Neural cell (in vitro differentiated cells): Measurements from ENCODE around the gene ACSS2. TPM values are rescaled to one million over a fixed set of nuclear protein-coding genes. Genes with fewer than 3 reads are reported as not detected.

Experiments used
- H2AFZ ChIP-seq: fragments of 200-600, 300-800 bp; sonication (generic), shearing (Covaris generic); 2 replicates; pipeline ENCODE4 v1.6.0; 2014; ENCODE audit warnings: low read depth, mild to moderate bottlenecking, antibody characterized with exemption, low read length, moderate library complexity
- H3F3A ChIP-seq: fragments of 200-600 bp; shearing (Covaris generic); 2 replicates; pipeline ENCODE4 v1.6.1; 2016; ENCODE audit warnings: mild to moderate bottlenecking, moderate library complexity, mixed read lengths, antibody characterized with exemption, low read length; ENCODE audit not compliant: insufficient read depth, poor library complexity, severe bottlenecking
- H3K27ac ChIP-seq: fragments of 200-600, 300-800 bp; sonication (generic), shearing (Covaris generic); 2 replicates; pipeline ENCODE4 v1.5.1; 2014; ENCODE audit warnings: mild to moderate bottlenecking, low read length, moderate library complexity
- H3K27me3 ChIP-seq: fragments of 300-800, 200-600 bp; sonication (generic), shearing (Covaris generic); 2 replicates; pipeline ENCODE4 v1.6.0; 2014; ENCODE audit warnings: mild to moderate bottlenecking, low read depth, low read length, moderate library complexity; ENCODE audit not compliant: insufficient read depth
- H3K36me3 ChIP-seq: fragments of 300-800, 200-600 bp; sonication (generic), shearing (Covaris generic); 2 replicates; pipeline ENCODE4 v1.5.1; 2014; ENCODE audit warnings: mild to moderate bottlenecking, antibody characterized with exemption, low read length, moderate library complexity; ENCODE audit not compliant: insufficient read depth
- H3K4me2 ChIP-seq: fragments of 300-800, 200-600 bp; sonication (generic), shearing (Covaris generic); 2 replicates; pipeline ENCODE4 v1.6.0; 2014; ENCODE audit warnings: mild to moderate bottlenecking, low read length
- H3K4me3 ChIP-seq: fragments of 300-800, 200-600 bp; sonication (generic), shearing (Covaris generic); 2 replicates; pipeline ENCODE4 v1.5.1; 2014; ENCODE audit warnings: mild to moderate bottlenecking, low read length, moderate library complexity
- H3K79me2 ChIP-seq: fragments of 200-600 bp; shearing (Covaris generic); replicated peaks from 2 replicates; pipeline ENCODE4 v1.6.0; 2014; ENCODE audit warnings: mild to moderate bottlenecking, low read length, moderate library complexity; ENCODE audit not compliant: insufficient read depth
- H3K9ac ChIP-seq: fragments of 300-800, 200-600 bp; sonication (generic), shearing (Covaris generic); 2 replicates; pipeline ENCODE4 v1.6.1; 2016; ENCODE audit warnings: mild to moderate bottlenecking, low read length, mixed read lengths
- H3K9me2 ChIP-seq: fragments of 200-600 bp; shearing (Covaris generic); 2 replicates; pipeline ENCODE4 v1.6.1; 2016; ENCODE audit warnings: mild to moderate bottlenecking, low read length, mixed read lengths; ENCODE audit not compliant: insufficient read depth
- H3K9me3 ChIP-seq: fragments of 200-600, 300-800 bp; sonication (generic), shearing (Covaris generic); 2 replicates; pipeline ENCODE4 v1.6.1; 2016; ENCODE audit warnings: mild to moderate bottlenecking, mixed run types, low read length, moderate library complexity, mixed read lengths
- H4K20me1 ChIP-seq: fragments of 200-600 bp; shearing (Covaris generic); 2 replicates; pipeline ENCODE4 v1.6.1; 2016; ENCODE audit warnings: mild to moderate bottlenecking, mixed run types; ENCODE audit not compliant: insufficient read depth
- CTCF ChIP-seq: fragments of 450-650 bp; IDR thresholded peaks from 2 replicates; pipeline ENCODE4 v1.5.1; 2014; ENCODE audit warnings: antibody characterized with exemption, mild to moderate bottlenecking, moderate library complexity; ENCODE audit not compliant: poor library complexity, severe bottlenecking
- EP300 ChIP-seq: fragments of 450-650 bp; conservative IDR thresholded peaks from 2 replicates; pipeline ENCODE4 v1.6.1; 2014; ENCODE audit warnings: antibody characterized with exemption, mild to moderate bottlenecking, moderate library complexity; ENCODE audit not compliant: poor library complexity, severe bottlenecking
- EZH2 ChIP-seq: fragments of 200-600, 300-800 bp; shearing (Covaris generic), sonication (generic); IDR thresholded peaks from 2 replicates; pipeline ENCODE4 v1.6.1; 2014; ENCODE audit warnings: antibody characterized with exemption, low read length, borderline replicate concordance, mild to moderate bottlenecking; ENCODE audit not compliant: insufficient read depth, poor library complexity, severe bottlenecking
- MXI1 ChIP-seq: fragments of 450-650 bp; conservative IDR thresholded peaks from 2 replicates; pipeline ENCODE4 v1.6.1; 2014; ENCODE audit warnings: antibody characterized with exemption, mild to moderate bottlenecking; ENCODE audit not compliant: poor library complexity, severe bottlenecking
- POLR2AphosphoS5 ChIP-seq: IDR thresholded peaks from 2 replicates; pipeline ENCODE4 v1.6.1; 2012
- RAD21 ChIP-seq: fragments of 450-650 bp; conservative IDR thresholded peaks from 2 replicates; pipeline ENCODE4 v1.6.1; 2014; ENCODE audit warnings: antibody characterized with exemption, mild to moderate bottlenecking, moderate library complexity
- REST ChIP-seq: IDR thresholded peaks from 2 replicates; pipeline ENCODE4 v1.6.1; 2012; ENCODE audit warnings: borderline replicate concordance
- SMC3 ChIP-seq: fragments of 450-650 bp; conservative IDR thresholded peaks from 2 replicates; pipeline ENCODE4 v1.6.1; 2014; ENCODE audit warnings: antibody characterized with exemption, mild to moderate bottlenecking, moderate library complexity; ENCODE audit not compliant: poor library complexity
- TAF1 ChIP-seq: IDR thresholded peaks from 2 replicates; pipeline ENCODE4 v1.6.1; 2012; ENCODE audit warnings: low read depth
- polyA plus RNA-seq: library from polyadenylated mRNA; depleted of rRNA; stranded (reverse); fragments of >200 nt; gene quantifications from 2 replicates; pipeline ENCODE4 v1.2.3, GENCODE V29; 2014

Gene ACSS2
- polyA plus RNA-seq, 1 donor from 2014 or later, result 12.3 TPM

- H3K9me2 ChIP-seq, result no peaks in the 10 kb centered on the region
- no peaks in the 10 kb centered on the region for H4K20me1 ChIP-seq
- H3K27me3 ChIP-seq, result no peaks in the 10 kb centered on the region
- no peaks in the 10 kb centered on the region for H3K36me3 ChIP-seq
- H3K9ac ChIP-seq, result no peak overlapping the region
- no peak overlapping the region for H3K4me3 ChIP-seq
- H2AFZ ChIP-seq, result no peak overlapping the region
- H3K27ac ChIP-seq, result no peak overlapping the region
- no peaks in the 10 kb centered on the region for H3K79me2 ChIP-seq
- H3K9me3 ChIP-seq, result no peaks in the 10 kb centered on the region
- TF ChIP-seq POLR2AphosphoS5 (no peak), REST (no peak), SMC3 (no peak), EZH2 (no peak), MXI1 (no peak), RAD21 (no peak), TAF1 (no peak), EP300 (no peak), CTCF (no peak)
- H3K4me2 ChIP-seq, result no peak overlapping the region
- H3F3A ChIP-seq, result no peaks in the 10 kb centered on the region
These were observed 7.8 kb downstream of the ACSS2 start for GRCh38 chr20:34884260-34884659.

- Histone ChIP-seq H3K36me3 (no peaks in the 10 kb centered on the region), H3K4me2 (no peak overlapping the region), H3K9me3 (no peaks in the 10 kb centered on the region), H3K9ac (no peak overlapping the region), H3K79me2 (no peaks in the 10 kb centered on the region), H2AFZ (no peak overlapping the region), H3K27me3 (no peaks in the 10 kb centered on the region), H3F3A (no peaks in the 10 kb centered on the region), H3K9me2 (no peaks in the 10 kb centered on the region), H3K4me3 (no peak overlapping the region), H3K27ac (no peak overlapping the region), H4K20me1 (no peaks in the 10 kb centered on the region)
- TF ChIP-seq RAD21, result no peak
- TF ChIP-seq TAF1, result no peak
- TF ChIP-seq EP300, result no peak
- TF ChIP-seq MXI1, result no peak
- no peak for TF ChIP-seq SMC3
- no peak for TF ChIP-seq REST
- TF ChIP-seq EZH2, result no peak
- no peak for TF ChIP-seq POLR2AphosphoS5
These were observed 9.7 kb downstream of the ACSS2 start for GRCh38 chr20:34886122-34886521.
